Hypothalamus (tissue), 51 donors: ENCODE data around the gene BRD3.

Source experiments
- DNase-seq, 51 donors: peaks; one replicate each; lab custom pipeline; 2025; lab: John Stamatoyannopoulos, UW

The BRD3 gene

GRCh38 chr9:134025606-134026541 lies 42.0 kb downstream of the BRD3 start:
- DNase-seq: peak in 17 of 51 donors; percentile 17 to 68 (median 52)

- peak; percentile 50 to 100 (median 94) for DNase-seq
These were observed 42.8 kb downstream of the BRD3 start, which contains the start of gene BRD3OS for GRCh38 chr9:134024828-134025605. Gene BRD3OS (plus strand): TSS chr9:134025481. CDS start chr9:134026748, 1,267 bp downstream.

GRCh38 chr9:134024214-134024792 lies 43.5 kb downstream of the BRD3 start:
- no peak for DNase-seq

GRCh38 chr9:134014946-134015345 lies 52.9 kb downstream of the BRD3 start:
- DNase-seq: no peak

GRCh38 chr9:134011401-134011800 lies 56.4 kb downstream of the BRD3 start:
- DNase-seq: no peak

- DNase-seq: peak in 1 of 51 donors; percentile 12
These were observed 57.3 kb downstream of the BRD3 start for GRCh38 chr9:134010310-134011173.

- no peak for DNase-seq
These were observed 60.3 kb downstream of the BRD3 start for GRCh38 chr9:134007571-134007970.

- DNase-seq: no peak
These were observed 60.7 kb downstream of the BRD3 start for GRCh38 chr9:134007150-134007549.

GRCh38 chr9:134005381-134005780 lies 62.4 kb downstream of the BRD3 start:
- DNase-seq: no peak

- no peak for DNase-seq
These were observed 62.9 kb downstream of the BRD3 start for GRCh38 chr9:134004881-134005280.

GRCh38 chr9:134004131-134004873 lies 63.5 kb downstream of the BRD3 start:
- no peak for DNase-seq

- no peak for DNase-seq
These were observed 64.6 kb downstream of the BRD3 start for GRCh38 chr9:134003237-134003636.

GRCh38 chr9:134002796-134003195 lies 65.0 kb downstream of the BRD3 start:
- no peak for DNase-seq

GRCh38 chr9:133999851-134000265 lies 68.0 kb downstream of the BRD3 start:
- no peak for DNase-seq

- no peak for DNase-seq
These were observed 68.8 kb downstream of the BRD3 start for GRCh38 chr9:133998915-133999595.

GRCh38 chr9:133997584-133997983 lies 70.2 kb downstream of the BRD3 start:
- DNase-seq: no peak

- no peak for DNase-seq
These were observed 71.0 kb downstream of the BRD3 start for GRCh38 chr9:133996531-133997520.
